Esophagus muscularis mucosa (tissue), 4 donors: Measurements from ENCODE around the gene GOLGA5. TPM values are rescaled to one million over a fixed set of nuclear protein-coding genes. Genes with fewer than 3 reads are reported as not detected.

Source experiments
- DNase-seq: peaks from one replicate; pipeline ENCODE4 v3.0.0-alpha.2; 2017; ENCODE audit errors: extremely low spot score
- H3K27ac ChIP-seq, 4 donors: fragments of 200-600 bp; sonication (generic); replicated peaks in 1 of 4; 1 replicate in 3 of 4; 2 replicates in 1 of 4; pipeline ENCODE4 v1.5.1; 2016 to 2019; ENCODE audit warnings: mild to moderate bottlenecking in 1 of 4
- H3K27me3 ChIP-seq, 4 donors: fragments of 200-600 bp; sonication (generic); one replicate each; pipeline versions ENCODE4 v1.5.1 to v1.6.0; 2016 to 2019
- H3K36me3 ChIP-seq, 4 donors: fragments of 200-600 bp; sonication (generic); one replicate each; pipeline ENCODE4 v1.5.1; 2016 to 2019
- H3K4me1 ChIP-seq, 4 donors: fragments of 200-600 bp; sonication (generic); one replicate each; pipeline ENCODE4 v1.5.1; 2016 to 2019
- H3K4me3 ChIP-seq, 4 donors: fragments of 200-600 bp; sonication (generic); 1 replicate in 2 of 4; 2 replicates in 2 of 4; pipeline ENCODE4 v1.5.1; 2016 to 2019; ENCODE audit warnings: mild to moderate bottlenecking in 4 of 4, moderate library complexity in 1 of 4
- H3K9me3 ChIP-seq, 4 donors: fragments of 200-600 bp; sonication (generic); 1 replicate in 3 of 4; 2 replicates in 1 of 4; pipeline ENCODE4 v1.5.1; 2016 to 2019
- EP300 ChIP-seq: sonication (generic); formaldehyde crosslinking; IDR thresholded peaks from one replicate; pipeline ENCODE4 v1.6.1; 2017; ENCODE audit warnings: antibody characterized with exemption
- POLR2A ChIP-seq: fragments of 450-650 bp; IDR thresholded peaks from one replicate; pipeline ENCODE4 v1.6.1; 2017; ENCODE audit warnings: antibody characterized with exemption, moderate library complexity, mild to moderate bottlenecking, low read depth
- POLR2AphosphoS5 ChIP-seq, 2 donors: sonication (generic); formaldehyde crosslinking; IDR thresholded peaks; one replicate each; pipeline ENCODE4 v1.6.1; 2017; ENCODE audit warnings: antibody characterized with exemption in 2 of 2
- WGBS: methylation state at CpG from one replicate; pipeline ENCODE4 v1.1.5; 2018; 5-methylcytosine and 5-hydroxymethylcytosine counted together
- intact Hi-C: fragments of 100-400 bp; cut with DNase I; formaldehyde crosslinking; loops from one replicate; pipeline ENCODE4 v1.15.1; 2023
- total RNA-seq, 4 donors: library from RNA; depleted of rRNA; stranded (reverse); fragments of >200 nt; gene quantifications; one replicate each; pipeline versions ENCODE4 v1.1.0 to v1.2.1, GENCODE V29; 2016
- TF ChIP-seq, protein P1 (sequence below), 3 experiments: fragments of 200-600 bp in 2 of 3; fragments of 450-650 bp in 1 of 3; sonication (generic) in 2 of 3; IDR thresholded peaks; one replicate each; pipeline ENCODE4 v1.5.1; 2017 to 2019; ENCODE audit warnings: antibody characterized with exemption in 3 of 3, mild to moderate bottlenecking in 2 of 3, moderate library complexity in 1 of 3

Gene GOLGA5
- total RNA-seq, 4 donors from 2014 or later: 33.0 to 35.4 (median 34.3) TPM

DNA sequence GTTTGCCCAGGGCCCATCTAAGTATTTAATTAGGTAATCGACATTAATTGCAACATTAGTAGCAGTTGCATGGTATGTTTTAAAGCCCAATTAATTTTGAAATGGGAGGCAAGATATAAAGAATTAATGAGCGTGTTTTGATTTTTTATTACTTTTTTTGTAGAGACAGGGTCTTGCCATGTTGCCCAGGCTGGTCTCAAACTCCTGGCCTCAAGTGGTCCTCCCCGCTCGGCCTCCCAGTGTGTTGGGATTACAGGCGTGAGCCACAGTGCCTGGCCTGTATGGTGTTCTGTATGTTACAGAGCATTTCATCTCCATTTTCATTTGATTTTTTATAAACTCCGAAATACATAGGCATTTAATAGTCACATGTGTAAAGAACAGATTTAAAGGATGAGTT lies 856 bp downstream of the GOLGA5 start:
- intact Hi-C loops: loop anchor here (5.0 kb wide), 1 partner anchor 43 kb away; no protein-coding TSS in a partner anchor

DNA sequence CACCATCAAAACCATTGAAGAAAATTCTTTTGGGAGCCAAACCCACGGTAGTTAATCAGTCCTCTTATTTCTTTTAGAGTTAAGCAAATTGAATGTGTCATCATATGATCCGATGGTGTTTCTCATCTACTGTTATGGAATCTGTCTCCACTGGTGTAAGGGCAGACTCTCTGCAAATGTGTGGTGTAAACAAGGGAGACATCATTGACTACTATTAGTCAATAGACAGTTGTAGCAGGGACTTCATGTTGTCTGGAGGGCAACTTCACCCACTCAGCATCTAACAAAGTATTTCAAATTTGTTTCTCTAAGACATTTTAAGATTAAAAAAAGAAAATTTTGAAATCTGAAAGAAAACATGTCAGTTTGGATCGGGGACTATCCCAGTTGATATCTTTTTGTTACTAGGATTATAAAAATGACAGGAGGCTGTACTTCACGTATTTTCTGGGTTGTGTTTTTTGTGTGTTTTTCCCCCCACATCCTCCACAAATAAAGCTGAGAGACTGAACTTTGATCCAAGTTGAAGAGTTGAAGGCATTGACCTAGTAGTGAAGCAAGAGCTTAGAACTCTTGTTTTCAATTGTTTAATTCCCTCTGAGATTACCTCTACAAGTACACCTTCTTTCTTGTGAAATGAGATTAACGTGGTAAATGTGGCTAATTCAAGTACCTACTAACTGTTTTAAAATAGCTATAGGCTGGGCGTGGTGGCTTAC lies 4.0 kb downstream of the GOLGA5 start:
- Histone ChIP-seq H3K9me3 (no peaks in the 10 kb centered on the region), H3K4me1 (peaks cover 28 to 63% (median 58%) of the 10 kb centered on the region in 4 donors), H3K27me3 (no peaks in the 10 kb centered on the region), H3K4me3 (no peak overlapping the region), H3K36me3 (peaks cover 6 to 30% (median 27%) of the 10 kb centered on the region in 4 donors), H3K27ac (no peak overlapping the region)
- 92% methylated on average over 6 of the region's 6 CpGs for WGBS
- DNase-seq: no peak
- intact Hi-C loops: no loop called here
- TF ChIP-seq, protein P1, sequence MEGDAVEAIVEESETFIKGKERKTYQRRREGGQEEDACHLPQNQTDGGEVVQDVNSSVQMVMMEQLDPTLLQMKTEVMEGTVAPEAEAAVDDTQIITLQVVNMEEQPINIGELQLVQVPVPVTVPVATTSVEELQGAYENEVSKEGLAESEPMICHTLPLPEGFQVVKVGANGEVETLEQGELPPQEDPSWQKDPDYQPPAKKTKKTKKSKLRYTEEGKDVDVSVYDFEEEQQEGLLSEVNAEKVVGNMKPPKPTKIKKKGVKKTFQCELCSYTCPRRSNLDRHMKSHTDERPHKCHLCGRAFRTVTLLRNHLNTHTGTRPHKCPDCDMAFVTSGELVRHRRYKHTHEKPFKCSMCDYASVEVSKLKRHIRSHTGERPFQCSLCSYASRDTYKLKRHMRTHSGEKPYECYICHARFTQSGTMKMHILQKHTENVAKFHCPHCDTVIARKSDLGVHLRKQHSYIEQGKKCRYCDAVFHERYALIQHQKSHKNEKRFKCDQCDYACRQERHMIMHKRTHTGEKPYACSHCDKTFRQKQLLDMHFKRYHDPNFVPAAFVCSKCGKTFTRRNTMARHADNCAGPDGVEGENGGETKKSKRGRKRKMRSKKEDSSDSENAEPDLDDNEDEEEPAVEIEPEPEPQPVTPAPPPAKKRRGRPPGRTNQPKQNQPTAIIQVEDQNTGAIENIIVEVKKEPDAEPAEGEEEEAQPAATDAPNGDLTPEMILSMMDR (IDR thresholded peaks at IDR 0.05): no peak
- TF ChIP-seq POLR2AphosphoS5 (IDR thresholded peaks at IDR 0.05) (no peak), POLR2A (no peak), EP300 (no peak)

More for the DNA sequence above, 856 bp downstream of the GOLGA5 start:
- TF ChIP-seq POLR2A (no peak), EP300 (no peak), POLR2AphosphoS5 (IDR thresholded peaks at IDR 0.05) (no peak)
- TF ChIP-seq, protein P1 (IDR thresholded peaks at IDR 0.05): no peak
- no peak for DNase-seq
- H3K27ac ChIP-seq: peak overlapping the region; percentile 84 to 91 (median 90)
- H3K9me3 ChIP-seq: peaks cover 0 to 3% (median 1%) of the 10 kb centered on the region in 4 donors
- WGBS: 66% methylated on average over 6 of the region's 6 CpGs
- H3K4me3 ChIP-seq: peak overlapping the region; percentile 72 to 94 (median 88)
- H3K4me1 ChIP-seq: peaks cover 16 to 39% (median 32%) of the 10 kb centered on the region in 4 donors
- H3K27me3 ChIP-seq: no peaks in the 10 kb centered on the region
- peaks cover 6 to 26% (median 23%) of the 10 kb centered on the region in 4 donors for H3K36me3 ChIP-seq

DNA sequence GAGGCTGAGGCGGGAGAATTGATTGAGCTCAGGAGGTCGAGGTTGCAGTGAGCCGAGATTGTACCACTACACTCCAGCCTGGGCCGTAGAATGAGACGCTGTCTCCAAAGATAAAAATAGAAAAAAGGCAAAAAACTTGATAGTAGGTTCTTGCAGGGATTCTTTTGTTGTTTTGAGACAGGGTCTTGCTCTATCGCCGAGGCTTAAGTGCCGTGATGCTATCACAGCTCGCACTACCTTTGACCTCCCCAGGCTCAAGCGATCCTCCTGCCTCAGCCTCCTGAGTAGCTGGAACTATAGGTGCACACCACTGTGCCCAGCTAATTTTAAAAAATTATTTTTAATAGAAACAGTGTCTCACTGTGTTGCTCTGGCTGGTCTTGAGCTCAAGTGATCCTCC lies 4.7 kb downstream of the GOLGA5 start:
- TF ChIP-seq, protein P1 (IDR thresholded peaks at IDR 0.05): no peak
- TF ChIP-seq POLR2A (no peak), POLR2AphosphoS5 (IDR thresholded peaks at IDR 0.05) (no peak), EP300 (no peak)
- 84% methylated on average over 10 of the region's 10 CpGs for WGBS
- no peaks in the 10 kb centered on the region for H3K9me3 ChIP-seq
- no peak overlapping the region for H3K4me3 ChIP-seq
- no peaks in the 10 kb centered on the region for H3K27me3 ChIP-seq
- no peak for DNase-seq
- H3K27ac ChIP-seq: no peak overlapping the region
- H3K4me1 ChIP-seq: peaks cover 24 to 58% (median 56%) of the 10 kb centered on the region in 4 donors
- H3K36me3 ChIP-seq: peaks cover 6 to 38% (median 31%) of the 10 kb centered on the region in 4 donors
- intact Hi-C loops: no loop called here

- TF ChIP-seq, protein P1 (IDR thresholded peaks at IDR 0.05): no peak
- no peak for TF ChIP-seq POLR2A
- Histone ChIP-seq H3K9me3 (no peaks in the 10 kb centered on the region), H3K27me3 (no peaks in the 10 kb centered on the region), H3K36me3 (peaks cover 6 to 39% (median 31%) of the 10 kb centered on the region in 4 donors), H3K4me1 (peaks cover 22 to 54% (median 52%) of the 10 kb centered on the region in 4 donors), H3K27ac (no peak overlapping the region), H3K4me3 (no peak overlapping the region)
- no peak for DNase-seq
- intact Hi-C loops: no loop called here
- WGBS: 83% methylated on average over 1 of the region's 1 CpG
Observed at GRCh38 chr14:92800012-92800411, 5.9 kb downstream of the GOLGA5 start.
